Panc1 (cell line): ENCODE measurements around the gene TRIOBP.

ENCODE experiments used
- CTCF ChIP-seq: fragments of 450-650 bp; IDR thresholded peaks from 2 replicates; pipeline ENCODE4 v1.5.1; 2017; ENCODE audit warnings: mild to moderate bottlenecking
- REST ChIP-seq, 2 experiments: IDR thresholded peaks; 2 replicates each; pipeline ENCODE4 v1.6.1; 2011 to 2012; ENCODE audit warnings: low read depth in 2 of 2, control low read depth in 1 of 2, low read length in 1 of 2, mild to moderate bottlenecking in 1 of 2, moderate library complexity in 1 of 2; ENCODE audit not compliant: insufficient read depth in 1 of 2
- SIN3A ChIP-seq: IDR thresholded peaks from 2 replicates; pipeline ENCODE4 v1.6.1; 2012; ENCODE audit warnings: low read depth, mild to moderate bottlenecking, low read length, moderate library complexity, borderline replicate concordance; ENCODE audit not compliant: insufficient read depth

GRCh38 chr22:37749226-37749625, 52.4 kb downstream of the TRIOBP start:
- no peak for TF ChIP-seq CTCF
- no peak for TF ChIP-seq REST (IDR thresholded peaks at IDR 0.05; ENCODE audit: insufficient read depth in 1 of 2, low read depth in 2 of 2, low read length in 1 of 2)
- TF ChIP-seq SIN3A, result no peak
